Gastrocnemius medialis (tissue), 4 donors: ENCODE data around the gene CSNK1D. TPM values are rescaled to one million over a fixed set of nuclear protein-coding genes. Genes with fewer than 3 reads are reported as not detected.

Source experiments
- ATAC-seq, 2 donors: fragments of 150-250 bp; one replicate each; pipeline ENCODE4 v1.9.1; 2016
- DNase-seq, 2 donors: peaks; one replicate each; pipeline ENCODE4 v3.0.0-alpha.2; 2019
- H3K27ac ChIP-seq, 4 donors: fragments of 200-600 bp; sonication (generic); 1 replicate in 1 of 4; 2 replicates in 3 of 4; pipeline ENCODE4 v1.5.1; 2016 to 2018; ENCODE audit warnings: mild to moderate bottlenecking in 2 of 4, moderate library complexity in 1 of 4
- H3K27me3 ChIP-seq, 3 donors: fragments of 200-600 bp; sonication (generic) in 2 of 3; 1 replicate in 1 of 3; 2 replicates in 2 of 3; pipeline versions ENCODE4 v1.5.1 to v1.6.0; 2016 to 2019; ENCODE audit warnings: mild to moderate bottlenecking in 1 of 3, moderate library complexity in 1 of 3
- H3K36me3 ChIP-seq, 2 donors: fragments of 200-600 bp; sonication (generic) in 1 of 2; one replicate each; pipeline ENCODE4 v1.5.1; 2017 to 2018
- H3K4me1 ChIP-seq, 2 donors: fragments of 200-600 bp; sonication (generic) in 1 of 2; one replicate each; pipeline ENCODE4 v1.5.1; 2016 to 2017; ENCODE audit warnings: mild to moderate bottlenecking in 2 of 2
- H3K4me3 ChIP-seq, 4 donors: fragments of 200-600 bp; sonication (generic) in 3 of 4; 1 replicate in 1 of 4; 2 replicates in 3 of 4; pipeline ENCODE4 v1.5.1; 2016 to 2019; ENCODE audit warnings: mild to moderate bottlenecking in 2 of 4
- H3K9me3 ChIP-seq, 3 donors: fragments of 200-600 bp; sonication (generic) in 2 of 3; 1 replicate in 1 of 3; 2 replicates in 2 of 3; pipeline ENCODE4 v1.5.1; 2016 to 2019
- CTCF ChIP-seq, 5 experiments: fragments of 450-650 bp in 3 of 5; fragments of 200-600 bp in 2 of 5; sonication (generic) in 2 of 5; IDR thresholded peaks in 4 of 5; conservative IDR thresholded peaks in 1 of 5; 1 replicate in 4 of 5; 2 replicates in 1 of 5; pipeline ENCODE4 v1.5.1; 2016 to 2019; ENCODE audit warnings: antibody characterized with exemption in 5 of 5, mild to moderate bottlenecking in 3 of 5, moderate library complexity in 3 of 5
- POLR2A ChIP-seq, 2 donors: fragments of 450-650 bp; IDR thresholded peaks; one replicate each; pipeline ENCODE4 v1.6.1; 2017; ENCODE audit warnings: antibody characterized with exemption in 2 of 2, mild to moderate bottlenecking in 2 of 2, moderate library complexity in 2 of 2
- in situ Hi-C, 4 donors: fragments of 200-750 bp; cut with MboI; loops; one replicate each; pipeline versions ENCODE4 v1.15.0 to v1.8.0; 2017; ENCODE audit warnings: low sequenced_read_pairs in 4 of 4
- intact Hi-C: fragments of 100-400 bp; cut with DNase I; formaldehyde crosslinking; loops from one replicate; pipeline ENCODE4 v1.15.1; 2023; ENCODE audit warnings: low total_unique reads
- total RNA-seq, 4 donors: library from RNA; depleted of rRNA; stranded (reverse); fragments of >200 nt; gene quantifications; one replicate each; pipeline versions ENCODE4 v1.1.0 to v1.2.3, GENCODE V29; 2016

The CSNK1D gene
- total RNA-seq, 4 donors from 2014 or later, result 34.0 to 55.2 (median 47.3) TPM

DNA sequence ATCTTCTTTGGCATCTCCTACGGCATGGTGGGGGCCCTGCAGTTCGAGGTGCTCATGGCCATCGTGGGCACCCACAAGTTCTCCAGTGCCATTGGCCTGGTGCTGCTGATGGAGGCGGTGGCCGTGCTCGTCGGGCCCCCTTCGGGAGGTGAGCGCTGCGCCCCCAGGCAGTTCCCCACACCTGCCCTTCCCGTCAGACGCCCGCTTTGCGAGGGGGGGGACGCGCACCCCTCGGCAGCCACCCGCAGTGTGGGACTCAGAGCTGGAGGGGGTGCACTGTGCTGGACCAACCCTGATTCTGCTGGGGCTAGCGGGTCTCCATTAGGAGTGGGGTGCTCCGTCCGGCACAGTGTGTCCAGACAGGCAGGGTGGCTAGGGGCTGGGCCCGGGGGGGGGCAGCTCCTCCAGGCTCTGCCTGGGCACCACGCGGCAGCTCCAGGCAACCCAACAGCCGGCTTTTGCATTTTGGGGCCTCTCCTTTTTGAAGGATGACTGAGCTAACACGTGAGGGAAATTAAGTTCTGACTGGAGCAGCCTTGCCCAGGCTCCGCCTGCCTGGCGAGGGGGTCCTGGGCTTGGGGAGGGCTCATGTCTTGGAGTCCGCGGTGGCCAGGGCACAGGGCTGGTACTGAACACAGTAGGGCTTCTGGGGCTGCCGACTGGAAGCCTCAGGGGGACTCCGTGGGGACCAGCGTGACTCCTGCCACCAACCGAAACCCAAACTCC, 35.6 kb downstream of the CSNK1D start:
- in situ Hi-C loops (no loop called here), intact Hi-C loops (loop anchor here (5.0 kb wide), 1 partner anchor 201 kb away; the partner anchor contains the start of gene DCXR)
- H3K36me3 ChIP-seq, result peaks cover 0 to 15% of the 10 kb centered on the region in 2 donors
- H3K9me3 ChIP-seq, result no peaks in the 10 kb centered on the region
- ATAC-seq (no peak), DNase-seq (no peak)
- TF ChIP-seq CTCF (IDR thresholded peaks at IDR 0.05 in 4 of 5, conservative IDR thresholded peaks at IDR 0.05 in 1 of 5), result no peak
- TF ChIP-seq POLR2A (IDR thresholded peaks at IDR 0.05), result no peak
- H3K4me1 ChIP-seq, result peaks cover 84 to 95% of the 10 kb centered on the region in 2 donors
- peak overlapping the region; percentile 19 to 58 (median 43) for H3K4me3 ChIP-seq
- H3K27ac ChIP-seq, result peak overlapping the region; percentile 90 to 98 (median 93)
- H3K27me3 ChIP-seq, result no peaks in the 10 kb centered on the region

DNA sequence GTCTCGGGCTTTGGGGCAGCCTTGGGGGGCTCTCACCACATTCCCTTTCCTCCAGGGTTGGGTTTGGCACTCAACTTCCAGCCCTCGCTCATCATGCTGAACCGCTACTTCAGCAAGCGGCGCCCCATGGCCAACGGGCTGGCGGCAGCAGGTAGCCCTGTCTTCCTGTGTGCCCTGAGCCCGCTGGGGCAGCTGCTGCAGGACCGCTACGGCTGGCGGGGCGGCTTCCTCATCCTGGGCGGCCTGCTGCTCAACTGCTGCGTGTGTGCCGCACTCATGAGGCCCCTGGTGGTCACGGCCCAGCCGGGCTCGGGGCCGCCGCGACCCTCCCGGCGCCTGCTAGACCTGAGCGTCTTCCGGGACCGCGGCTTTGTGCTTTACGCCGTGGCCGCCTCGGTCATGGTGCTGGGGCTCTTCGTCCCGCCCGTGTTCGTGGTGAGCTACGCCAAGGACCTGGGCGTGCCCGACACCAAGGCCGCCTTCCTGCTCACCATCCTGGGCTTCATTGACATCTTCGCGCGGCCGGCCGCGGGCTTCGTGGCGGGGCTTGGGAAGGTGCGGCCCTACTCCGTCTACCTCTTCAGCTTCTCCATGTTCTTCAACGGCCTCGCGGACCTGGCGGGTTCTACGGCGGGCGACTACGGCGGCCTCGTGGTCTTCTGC, 36.3 kb downstream of the CSNK1D start:
- in situ Hi-C loops, result no loop called here
- DNase-seq (peak in 1 of 2 donors; percentile 68), ATAC-seq (no peak)
- TF ChIP-seq CTCF (IDR thresholded peaks at IDR 0.05 in 4 of 5, conservative IDR thresholded peaks at IDR 0.05 in 1 of 5) (no peak), POLR2A (IDR thresholded peaks at IDR 0.05) (no peak)
- Histone ChIP-seq H3K27ac (peak overlapping the region; percentile 90 to 98 (median 93)), H3K4me3 (peak overlapping the region; percentile 25 to 58 (median 50)), H3K9me3 (no peaks in the 10 kb centered on the region), H3K36me3 (peaks cover 0 to 15% of the 10 kb centered on the region in 2 donors), H3K4me1 (peaks cover 82 to 95% of the 10 kb centered on the region in 2 donors), H3K27me3 (no peaks in the 10 kb centered on the region)
- intact Hi-C loops, result loop anchor here (5.0 kb wide), 1 partner anchor 200 kb away; the partner anchor contains the start of gene DCXR

DNA sequence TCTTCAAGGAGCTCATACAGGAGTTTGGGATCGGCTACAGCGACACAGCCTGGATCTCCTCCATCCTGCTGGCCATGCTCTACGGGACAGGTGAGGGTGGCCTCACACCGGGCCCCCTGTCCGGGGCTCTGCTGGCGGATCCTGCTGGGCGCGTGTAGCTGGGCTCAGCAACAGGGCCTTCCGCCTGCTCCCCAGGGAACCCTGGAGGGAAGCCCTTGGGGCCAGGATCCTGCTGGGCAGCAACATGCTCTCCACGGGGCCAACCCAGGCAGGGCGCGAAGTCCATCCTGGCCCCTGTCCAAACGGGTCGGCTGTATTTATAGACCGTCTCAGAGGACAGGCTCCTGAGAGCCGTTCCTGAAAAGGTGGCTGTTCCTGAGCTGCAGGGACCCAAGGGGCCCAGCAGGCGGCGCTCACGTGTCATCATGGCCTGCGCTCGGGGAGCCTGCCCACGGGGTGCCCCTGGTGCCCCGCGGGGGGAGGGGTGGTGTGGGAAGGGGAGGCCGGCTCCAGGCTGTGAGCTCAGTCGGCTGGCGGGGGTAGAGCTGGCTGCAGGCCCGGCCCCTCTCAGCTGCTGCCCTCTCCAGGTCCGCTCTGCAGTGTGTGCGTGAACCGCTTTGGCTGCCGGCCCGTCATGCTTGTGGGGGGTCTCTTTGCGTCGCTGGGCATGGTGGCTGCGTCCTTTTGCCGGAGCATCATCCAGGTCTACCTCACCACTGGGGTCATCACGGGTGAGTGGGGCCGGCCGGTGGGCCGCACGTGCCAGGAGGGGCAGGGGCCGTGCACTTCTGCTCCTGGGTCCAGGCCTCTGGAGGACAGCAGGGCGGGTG, 37.1 kb downstream of the CSNK1D start:
- Histone ChIP-seq H3K4me3 (peak overlapping the region; percentile 25 to 58 (median 50)), H3K27ac (peak overlapping the region; percentile 90 to 98 (median 93)), H3K4me1 (peaks cover 81 to 95% of the 10 kb centered on the region in 2 donors), H3K36me3 (peaks cover 0 to 15% of the 10 kb centered on the region in 2 donors), H3K9me3 (no peaks in the 10 kb centered on the region), H3K27me3 (no peaks in the 10 kb centered on the region)
- intact Hi-C loops, result loop anchor here (1.0 to 5.0 kb wide), 3 partner anchors 61 to 199 kb away; partner anchors contain the start of gene DCXR
- TF ChIP-seq POLR2A (IDR thresholded peaks at IDR 0.05), result no peak
- peak; percentile 94 to 99 (median 98) for TF ChIP-seq CTCF (IDR thresholded peaks at IDR 0.05 in 4 of 5, conservative IDR thresholded peaks at IDR 0.05 in 1 of 5)
- DNase-seq, result peak; percentile 80 to 96
- peak; percentile 30 to 51 for ATAC-seq
- in situ Hi-C loops, result no loop called here

DNA sequence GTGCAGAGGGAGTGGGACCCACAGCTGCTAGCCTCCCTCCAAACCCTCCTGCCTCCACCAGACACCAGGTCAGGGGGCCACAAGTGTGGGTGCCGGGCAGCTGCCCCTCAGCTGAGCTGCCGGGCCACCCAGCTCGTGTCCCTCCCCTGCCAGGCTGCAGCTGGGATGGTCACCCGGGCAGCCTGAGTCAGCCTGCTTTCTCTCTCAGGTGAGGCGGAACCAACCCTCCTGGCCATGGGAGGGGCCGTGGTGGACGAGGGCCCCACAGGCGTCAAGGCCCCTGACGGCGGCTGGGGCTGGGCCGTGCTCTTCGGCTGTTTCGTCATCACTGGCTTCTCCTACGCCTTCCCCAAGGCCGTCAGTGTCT, 37.7 kb downstream of the CSNK1D start:
- in situ Hi-C loops, result no loop called here
- peaks cover 0 to 15% of the 10 kb centered on the region in 2 donors for H3K36me3 ChIP-seq
- peak; percentile 11 to 21 for ATAC-seq
- no peak for TF ChIP-seq CTCF (IDR thresholded peaks at IDR 0.05 in 4 of 5, conservative IDR thresholded peaks at IDR 0.05 in 1 of 5)
- TF ChIP-seq POLR2A (IDR thresholded peaks at IDR 0.05), result peak; percentile 58 to 86
- intact Hi-C loops, result loop anchor here (1.0 to 5.0 kb wide), 3 partner anchors 62 to 198 kb away; partner anchors contain the start of gene DCXR
- DNase-seq, result no peak
- H3K9me3 ChIP-seq, result no peaks in the 10 kb centered on the region
- H3K4me1 ChIP-seq, result peaks cover 75 to 89% of the 10 kb centered on the region in 2 donors
- H3K4me3 ChIP-seq, result peak overlapping the region; percentile 25 to 58 (median 36)
- peak overlapping the region; percentile 90 to 98 (median 93) for H3K27ac ChIP-seq
- H3K27me3 ChIP-seq, result no peaks in the 10 kb centered on the region
